ENCODE results near the gene CYB5R2. TPM values are rescaled to one million over a fixed set of nuclear protein-coding genes. Genes with fewer than 3 reads are reported as not detected.
A peak's percentile ranks its signal among the peaks of the same experiment; 100 is the strongest.

Gene CYB5R2
- total RNA-seq, result 10 to 100 TPM; 47.8 to 71.8 TPM
- polyA plus RNA-seq (ENCODE audit: insufficient read length in 2 of 2), result 10 to 100 TPM; 53.8 to 70.9 TPM
- long read RNA-seq, donor 1, transcript CYB5R2-201 (9 exons, 1,254 nt), result major isoform, 10 of 45 reads
- long read RNA-seq, donor 1, partial matches to known transcripts, result 23 of 45 reads
- long read RNA-seq, donor 1, other reads (novel, unspliced or antisense), result 6 of 45 reads
- long read RNA-seq, donor 2, partial matches to known transcripts, result 0 of 3 reads
- long read RNA-seq, donor 2, other reads (novel, unspliced or antisense), result 0 of 3 reads
- long read RNA-seq, donor 3, partial matches to known transcripts, result 0 of 2 reads
- long read RNA-seq, donor 3, other reads (novel, unspliced or antisense), result 0 of 2 reads
- long read RNA-seq, donor 4, partial matches to known transcripts, result 19 of 24 reads
- long read RNA-seq, donor 4, other reads (novel, unspliced or antisense), result 0 of 24 reads

DNA sequence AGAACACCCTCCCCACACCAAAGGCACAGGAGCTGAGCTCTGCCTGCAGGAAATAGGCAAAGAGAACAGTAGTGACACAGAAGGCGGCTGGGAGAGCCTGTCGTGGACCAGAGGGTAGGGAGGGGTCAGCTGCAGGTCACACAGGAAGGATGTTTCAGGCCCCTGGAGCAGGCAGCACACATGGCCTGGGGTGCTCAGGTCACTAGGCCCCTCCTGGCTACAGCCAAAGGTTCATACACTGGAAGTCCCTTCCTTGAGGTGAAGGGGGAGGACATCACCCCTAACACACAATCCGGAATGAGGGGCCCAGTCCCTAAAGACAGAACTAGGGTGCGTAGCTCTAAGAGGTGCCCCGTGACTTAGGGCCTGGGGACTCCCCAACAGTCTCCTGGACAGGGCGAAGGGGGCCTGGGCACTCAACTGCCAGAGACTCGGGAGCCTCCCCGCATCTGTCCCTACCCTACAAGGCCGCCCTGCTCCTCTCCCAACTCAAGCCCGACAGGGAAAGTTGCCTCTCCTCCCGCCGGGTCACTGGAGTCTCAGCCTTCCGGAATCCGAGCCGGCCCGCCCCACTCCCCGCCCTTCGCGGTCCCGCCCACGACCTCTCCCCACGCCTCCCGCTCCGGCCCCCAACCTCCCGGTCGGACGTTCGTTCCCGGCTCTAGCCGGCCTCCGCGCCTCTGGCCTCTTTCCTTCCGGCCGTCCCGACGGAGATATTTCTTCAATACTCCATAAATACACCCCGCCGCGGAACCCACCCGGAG lies at the start of gene CYB5R2:
CYB5R2 (minus strand) TSS at position 541 of the 764 bp plus-strand sequence. CDS start 675 bp downstream, outside the sequence.
- Histone ChIP-seq H3K27ac (ENCODE audit: low read depth, low read length) (peak within 1 kb of the TSS; percentile 52), H3K9me3 (ENCODE audit: control insufficient read depth, insufficient read depth, low read length) (no peaks in the 10 kb centered on the region), H3K36me3 (ENCODE audit: control insufficient read depth, insufficient read depth, low read length) (no peaks in the 10 kb centered on the region), H3K27me3 (ENCODE audit: control insufficient read depth, insufficient read depth, low read length) (peaks cover 25% of the 10 kb centered on the region), H3K4me1 (ENCODE audit: control insufficient read depth, insufficient read depth, low read length) (peaks cover 40% of the 10 kb centered on the region), H3K4me3 (ENCODE audit: low read depth, low read length) (peak within 1 kb of the TSS; percentile 37)
- peak in 1 of 6 donors; percentile 68 for DNase-seq (ENCODE audit: low read depth in 4 of 6, low spot score in 6 of 6)
- WGBS (ENCODE audit: insufficient coverage), result 14% methylated on average over 38 of the region's 40 CpGs

- DNase-seq (ENCODE audit: low read depth in 4 of 6, low spot score in 6 of 6), result no peak
- Histone ChIP-seq H3K27me3 (ENCODE audit: control insufficient read depth, insufficient read depth, low read length) (no peaks in the 10 kb centered on the region), H3K36me3 (ENCODE audit: control insufficient read depth, insufficient read depth, low read length) (no peaks in the 10 kb centered on the region), H3K9me3 (ENCODE audit: control insufficient read depth, insufficient read depth, low read length) (no peaks in the 10 kb centered on the region), H3K27ac (ENCODE audit: low read depth, low read length) (no peak overlapping the region), H3K4me1 (ENCODE audit: control insufficient read depth, insufficient read depth, low read length) (no peaks in the 10 kb centered on the region), H3K4me3 (ENCODE audit: low read depth, low read length) (no peak overlapping the region)
- no CpG with 5 or more reads among the region's 3 CpGs for WGBS (ENCODE audit: insufficient coverage)
These were observed 41.5 kb upstream of the CYB5R2 start for GRCh38 chr11:7714786-7715185.

GRCh38 chr11:7706377-7706776 lies 33.1 kb upstream of the CYB5R2 start, which contains the start of gene OVCH2:
TSS of gene OVCH2 (minus strand) at chr11:7706477. CDS start at chr11:7706394, 83 bp downstream.
- no peak within 1 kb of the TSS for H3K27ac ChIP-seq (ENCODE audit: low read depth, low read length)
- no peaks in the 10 kb centered on the region for H3K4me1 ChIP-seq (ENCODE audit: control insufficient read depth, insufficient read depth, low read length)
- no peaks in the 10 kb centered on the region for H3K9me3 ChIP-seq (ENCODE audit: control insufficient read depth, insufficient read depth, low read length)
- WGBS (ENCODE audit: insufficient coverage), result no CpG with 5 or more reads among the region's 2 CpGs
- no peaks in the 10 kb centered on the region for H3K36me3 ChIP-seq (ENCODE audit: control insufficient read depth, insufficient read depth, low read length)
- no peak for DNase-seq (ENCODE audit: low read depth in 4 of 6, low spot score in 6 of 6)
- H3K27me3 ChIP-seq (ENCODE audit: control insufficient read depth, insufficient read depth, low read length), result no peaks in the 10 kb centered on the region
- H3K4me3 ChIP-seq (ENCODE audit: low read depth, low read length), result no peak within 1 kb of the TSS

- Histone ChIP-seq H3K36me3 (ENCODE audit: control insufficient read depth, insufficient read depth, low read length) (no peaks in the 10 kb centered on the region), H3K27me3 (ENCODE audit: control insufficient read depth, insufficient read depth, low read length) (no peaks in the 10 kb centered on the region), H3K4me1 (ENCODE audit: control insufficient read depth, insufficient read depth, low read length) (no peaks in the 10 kb centered on the region), H3K9me3 (ENCODE audit: control insufficient read depth, insufficient read depth, low read length) (no peaks in the 10 kb centered on the region), H3K27ac (ENCODE audit: low read depth, low read length) (no peak overlapping the region), H3K4me3 (ENCODE audit: low read depth, low read length) (no peak overlapping the region)
- DNase-seq (ENCODE audit: low read depth in 4 of 6, low spot score in 6 of 6), result no peak
- whole genome bisulfite sequencing (ENCODE audit: insufficient coverage), result 85% methylated on average over 5 of the region's 5 CpGs
These were observed 30.4 kb upstream of the CYB5R2 start for GRCh38 chr11:7703740-7704139.

GRCh38 chr11:7696424-7696823 lies 23.1 kb upstream of the CYB5R2 start:
- Histone ChIP-seq H3K9me3 (ENCODE audit: control insufficient read depth, insufficient read depth, low read length) (no peaks in the 10 kb centered on the region), H3K4me1 (ENCODE audit: control insufficient read depth, insufficient read depth, low read length) (peaks cover 2% of the 10 kb centered on the region), H3K4me3 (ENCODE audit: low read depth, low read length) (no peak overlapping the region), H3K27ac (ENCODE audit: low read depth, low read length) (no peak overlapping the region), H3K36me3 (ENCODE audit: control insufficient read depth, insufficient read depth, low read length) (no peaks in the 10 kb centered on the region), H3K27me3 (ENCODE audit: control insufficient read depth, insufficient read depth, low read length) (peaks cover 8% of the 10 kb centered on the region)
- DNase-seq (ENCODE audit: low read depth in 4 of 6, low spot score in 6 of 6), result no peak
- 89% methylated on average over 1 of the region's 5 CpGs for WGBS (ENCODE audit: insufficient coverage)

GRCh38 chr11:7694235-7694634 lies 20.9 kb upstream of the CYB5R2 start:
- H3K27ac ChIP-seq (ENCODE audit: low read depth, low read length), result no peak overlapping the region

GRCh38 chr11:7692426-7692825 lies 19.1 kb upstream of the CYB5R2 start:
- H3K27me3 ChIP-seq (ENCODE audit: control insufficient read depth, insufficient read depth, low read length), result peaks cover 8% of the 10 kb centered on the region
- no peak overlapping the region for H3K27ac ChIP-seq (ENCODE audit: low read depth, low read length)
- H3K36me3 ChIP-seq (ENCODE audit: control insufficient read depth, insufficient read depth, low read length), result no peaks in the 10 kb centered on the region
- WGBS (ENCODE audit: insufficient coverage), result 100% methylated on average over 1 of the region's 3 CpGs
- DNase-seq (ENCODE audit: low read depth in 4 of 6, low spot score in 6 of 6), result peak in 1 of 6 donors; percentile 47
- H3K4me3 ChIP-seq (ENCODE audit: low read depth, low read length), result no peak overlapping the region
- peaks cover 2% of the 10 kb centered on the region for H3K4me1 ChIP-seq (ENCODE audit: control insufficient read depth, insufficient read depth, low read length)
- no peaks in the 10 kb centered on the region for H3K9me3 ChIP-seq (ENCODE audit: control insufficient read depth, insufficient read depth, low read length)

More at GRCh38 chr11:7694235-7694634, 20.9 kb upstream of the CYB5R2 start:
- DNase-seq (ENCODE audit: low read depth in 4 of 6, low spot score in 6 of 6), result peak in 1 of 6 donors; percentile 4
- Histone ChIP-seq H3K27me3 (ENCODE audit: control insufficient read depth, insufficient read depth, low read length) (peaks cover 8% of the 10 kb centered on the region), H3K4me3 (ENCODE audit: low read depth, low read length) (no peak overlapping the region), H3K36me3 (ENCODE audit: control insufficient read depth, insufficient read depth, low read length) (no peaks in the 10 kb centered on the region), H3K4me1 (ENCODE audit: control insufficient read depth, insufficient read depth, low read length) (peaks cover 2% of the 10 kb centered on the region), H3K9me3 (ENCODE audit: control insufficient read depth, insufficient read depth, low read length) (no peaks in the 10 kb centered on the region)
- 42% methylated on average over 1 of the region's 3 CpGs for WGBS (ENCODE audit: insufficient coverage)

GRCh38 chr11:7691759-7692350 lies 18.6 kb upstream of the CYB5R2 start:
- no peak overlapping the region for H3K4me3 ChIP-seq (ENCODE audit: low read depth, low read length)
- H3K27ac ChIP-seq (ENCODE audit: low read depth, low read length), result no peak overlapping the region
- H3K27me3 ChIP-seq (ENCODE audit: control insufficient read depth, insufficient read depth, low read length), result peaks cover 8% of the 10 kb centered on the region
- 75% methylated on average over 2 of the region's 6 CpGs for WGBS (ENCODE audit: insufficient coverage)
- no peak for DNase-seq (ENCODE audit: low read depth in 4 of 6, low spot score in 6 of 6)
- no peaks in the 10 kb centered on the region for H3K36me3 ChIP-seq (ENCODE audit: control insufficient read depth, insufficient read depth, low read length)
- H3K9me3 ChIP-seq (ENCODE audit: control insufficient read depth, insufficient read depth, low read length), result no peaks in the 10 kb centered on the region
- H3K4me1 ChIP-seq (ENCODE audit: control insufficient read depth, insufficient read depth, low read length), result peaks cover 2% of the 10 kb centered on the region

DNA sequence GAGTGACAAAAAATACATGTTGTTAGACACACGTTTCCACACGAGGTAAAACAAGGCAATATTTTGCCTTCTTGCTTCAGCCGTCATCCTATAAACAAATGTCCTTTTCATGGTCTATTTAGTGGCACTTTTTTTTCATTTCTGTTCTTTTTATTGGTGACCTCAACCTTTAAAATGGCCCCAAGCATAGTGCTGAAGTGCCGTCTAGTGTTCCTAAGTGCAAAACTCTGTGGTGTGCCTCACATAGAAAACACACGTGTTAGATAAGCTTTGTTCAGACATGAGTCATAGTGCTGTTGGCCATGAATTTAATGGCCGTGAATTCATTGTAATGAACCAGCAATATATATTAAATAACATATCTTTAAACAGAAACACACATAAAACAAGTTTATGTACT lies 17.3 kb upstream of the CYB5R2 start:
- Histone ChIP-seq H3K4me3 (ENCODE audit: low read depth, low read length) (no peak overlapping the region), H3K4me1 (ENCODE audit: control insufficient read depth, insufficient read depth, low read length) (peaks cover 2% of the 10 kb centered on the region), H3K27ac (ENCODE audit: low read depth, low read length) (no peak overlapping the region), H3K27me3 (ENCODE audit: control insufficient read depth, insufficient read depth, low read length) (peaks cover 8% of the 10 kb centered on the region), H3K36me3 (ENCODE audit: control insufficient read depth, insufficient read depth, low read length) (no peaks in the 10 kb centered on the region), H3K9me3 (ENCODE audit: control insufficient read depth, insufficient read depth, low read length) (no peaks in the 10 kb centered on the region)
- no peak for DNase-seq (ENCODE audit: low read depth in 4 of 6, low spot score in 6 of 6)
- 55% methylated on average over 2 of the region's 6 CpGs for WGBS (ENCODE audit: insufficient coverage)

Data from spinal cord (tissue), 10 donors.